SW480 (cell line): ENCODE measurements around the gene IFI30.

Experiments
- DNase-seq: peaks from one replicate; pipeline ENCODE4 v3.0.0-alpha.2; 2016; ENCODE audit warnings: low spot score

The IFI30 gene

DNA sequence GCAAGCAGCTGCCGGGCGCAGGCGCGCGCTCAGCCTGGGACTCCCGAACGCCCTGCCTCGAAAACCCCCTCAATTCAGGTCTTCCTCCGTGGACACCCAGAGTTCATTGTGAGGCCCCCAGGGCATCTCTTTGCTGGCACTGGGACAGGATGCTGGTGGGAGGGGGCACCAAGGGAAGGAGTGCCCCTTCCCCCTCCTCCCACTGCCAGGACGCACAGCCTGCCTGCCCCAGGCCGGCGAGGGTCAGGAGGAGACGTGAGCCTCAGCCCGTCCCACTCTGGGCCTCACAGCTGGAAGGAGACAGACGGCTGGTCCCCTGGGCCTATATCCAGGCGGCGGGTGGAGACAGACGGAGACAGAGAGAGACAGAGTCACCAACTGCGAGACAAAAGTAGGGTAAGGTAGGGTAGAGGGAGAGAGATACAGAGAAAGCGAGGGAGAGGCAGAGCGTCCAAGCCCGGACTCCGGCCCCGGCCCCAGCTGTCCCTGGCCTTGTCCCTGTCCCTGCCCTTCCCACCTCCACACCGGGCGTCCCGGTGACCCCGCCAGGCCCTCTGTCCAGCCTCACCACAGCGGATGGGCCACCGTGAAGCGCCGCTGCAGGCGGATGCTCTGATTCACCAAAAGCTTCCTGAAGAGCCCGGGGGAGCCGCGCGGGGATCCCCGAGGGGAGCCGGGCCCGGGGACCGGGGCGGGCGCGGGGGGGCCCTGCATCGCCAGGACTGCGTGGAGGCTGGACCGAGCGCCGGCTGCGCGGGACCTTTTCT, 52.3 kb downstream of the IFI30 start, which contains the start of gene PDE4C:
Gene PDE4C (minus strand): TSS at position 737 of the 767 bp plus-strand sequence. CDS start 23 bp downstream, at position 714.
- DNase-seq: no peak

DNA sequence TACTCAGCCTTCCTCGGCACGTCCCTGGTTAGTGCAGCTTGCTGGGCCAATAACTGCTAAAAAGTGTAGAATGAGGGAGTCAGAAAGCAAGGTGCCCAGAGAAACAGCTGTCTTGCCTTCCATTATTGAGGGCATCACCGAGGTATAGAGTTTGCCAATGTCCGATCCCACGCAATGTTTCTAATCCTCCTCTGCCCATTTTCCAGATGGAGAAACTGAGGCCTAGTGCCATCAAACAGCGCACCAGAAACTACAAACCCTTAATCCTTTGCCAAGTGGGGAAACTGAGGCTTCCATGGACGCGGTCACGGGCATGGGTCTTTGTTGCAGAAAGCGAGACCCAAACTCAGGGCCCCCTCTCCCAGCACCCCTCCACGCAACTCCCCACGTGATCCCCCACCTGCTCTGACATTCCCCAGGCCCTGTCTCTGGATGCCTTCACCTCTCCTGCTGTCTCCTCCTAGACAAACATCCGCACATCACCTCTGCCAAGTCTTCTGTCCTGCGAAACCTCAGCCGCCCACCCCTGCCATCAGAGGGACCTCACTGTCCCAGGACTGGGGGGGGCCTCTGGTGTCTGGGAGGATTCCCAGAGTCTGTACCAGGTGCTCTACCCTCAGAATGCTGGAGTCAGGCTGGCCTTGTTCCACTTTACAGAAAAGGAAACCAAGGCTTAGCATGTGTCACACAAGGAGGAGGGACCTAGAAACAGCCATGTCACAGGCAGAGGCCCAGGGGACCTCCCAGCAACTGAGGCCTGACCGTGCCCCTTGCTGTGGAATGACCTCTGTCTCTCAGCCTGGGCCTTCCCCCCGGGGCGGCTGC, 53.6 kb downstream of the IFI30 start:
- DNase-seq: no peak
